A549 (cell line): Measurements from ENCODE around the gene TUBGCP6.

ENCODE experiments used
- ATOH8 ChIP-seq: fragments of 250-450 bp; sonication (Bioruptor Pico); IDR thresholded peaks from 2 replicates; pipeline ENCODE4 v1.5.0; 2020; ENCODE audit warnings: low read depth, mild to moderate bottlenecking, moderate library complexity
- CHD4 ChIP-seq: fragments of 200-600 bp; sonication (generic); IDR thresholded peaks from 2 replicates; pipeline ENCODE4 v1.6.1; 2016; ENCODE audit warnings: antibody characterized with exemption, mild to moderate bottlenecking, borderline replicate concordance
- CTCF ChIP-seq: fragments of >200 bp; sonication (Bioruptor Twin); formaldehyde crosslinking; IDR thresholded peaks from 3 replicates; pipeline ENCODE4 v1.5.1; 2016
- EHMT2 ChIP-seq: fragments of 200-600 bp; sonication (generic); IDR thresholded peaks from 2 replicates; pipeline ENCODE4 v1.6.1; 2016; ENCODE audit warnings: antibody characterized with exemption, low read depth, mild to moderate bottlenecking, moderate library complexity
- ELK1 ChIP-seq: fragments of 150-350 bp; IDR thresholded peaks from 2 replicates; pipeline ENCODE4 v1.6.1; 2014; ENCODE audit warnings: low read depth, mild to moderate bottlenecking, low read length
- HDAC2 ChIP-seq: fragments of 200-600 bp; sonication (generic); IDR thresholded peaks from 2 replicates; pipeline ENCODE4 v1.6.1; 2016
- JUN ChIP-seq, 2 experiments: fragments of >200 bp; sonication (Bioruptor Twin); formaldehyde crosslinking; IDR thresholded peaks; 2 replicates in 1 of 2; 3 replicates in 1 of 2; pipeline ENCODE4 v1.6.1; 2016 to 2017
- KDM1A ChIP-seq: fragments of 200-600 bp; sonication (generic); IDR thresholded peaks from 2 replicates; pipeline ENCODE4 v1.6.1; 2016; ENCODE audit warnings: low read depth, mild to moderate bottlenecking
- MAX ChIP-seq: IDR thresholded peaks from 2 replicates; pipeline ENCODE4 v1.6.1; 2012
- PBX3 ChIP-seq: IDR thresholded peaks from 2 replicates; pipeline ENCODE4 v1.6.1; 2012
- POLR2A ChIP-seq: IDR thresholded peaks from 2 replicates; pipeline ENCODE4 v1.6.1; 2012; ENCODE audit warnings: mild to moderate bottlenecking, low read length
- RAD21 ChIP-seq, 2 experiments: fragments of >200 bp in 1 of 2; sonication (Bioruptor Twin) in 1 of 2; formaldehyde crosslinking in 1 of 2; IDR thresholded peaks in 1 of 2; conservative IDR thresholded peaks in 1 of 2; 2 replicates in 1 of 2; 3 replicates in 1 of 2; pipeline ENCODE4 v1.6.1; 2012 to 2018; ENCODE audit warnings: inconsistent platforms in 1 of 2
- RARB ChIP-seq: fragments of 250-450 bp; sonication (Bioruptor Pico); IDR thresholded peaks from 2 replicates; pipeline ENCODE4 v1.8.0; 2021; ENCODE audit warnings: mild to moderate bottlenecking, moderate library complexity
- ZFP36 ChIP-seq: fragments of 450-650 bp; IDR thresholded peaks from 2 replicates; pipeline ENCODE4 v1.6.1; 2014; ENCODE audit warnings: borderline replicate concordance; ENCODE audit not compliant: partially characterized antibody

GRCh38 chr22:50226063-50226874 lies 18.6 kb downstream of the TUBGCP6 start:
- TF ChIP-seq POLR2A (no peak), KDM1A (no peak), PBX3 (no peak), CTCF (no peak), CHD4 (no peak), ZFP36 (no peak), ATOH8 (no peak), HDAC2 (no peak), JUN (IDR thresholded peaks at IDR 0.05) (no peak), RARB (CRISPR knock-in tag) (no peak), ELK1 (no peak), RAD21 (conservative IDR thresholded peaks at IDR 0.05 in 1 of 2, IDR thresholded peaks at IDR 0.05 in 1 of 2) (no peak), MAX (no peak), EHMT2 (no peak)
